HCT116 (cell line): ENCODE data around the gene PHF21A. TPM values are rescaled to one million over a fixed set of nuclear protein-coding genes. Genes with fewer than 3 reads are reported as not detected.
A peak's percentile ranks its signal among the peaks of the same experiment; 100 is the strongest.

Experiments
- ATAC-seq: fragments of 200-7000 bp; cut with Tn5 transposase; 2 replicates; pipeline ENCODE4 v1.9.1; 2020; ENCODE audit warnings: mild to moderate bottlenecking, moderate library complexity
- BruUV-seq: library from RNA; stranded (reverse); fragments of 400-500 nt; replicated peaks from 2 replicates; lab custom pipeline; 2021; lab: Mats Ljungman, UMichigan
- CTCF ChIA-PET: fragments of 300-600 bp; sonication (Branson Sonifier 250); formaldehyde crosslinking; loops from one replicate; lab custom pipeline; 2021; ENCODE audit warnings: antibody characterized with exemption; lab: Charles Lee
- POLR2A ChIA-PET: fragments of 300-600, 350-600 bp; sonication (Branson Sonifier 250); formaldehyde crosslinking; loops from one replicate; lab custom pipeline; 2021; ENCODE audit warnings: antibody characterized with exemption; lab: Charles Lee
- RAD21 ChIA-PET, 2 experiments: fragments of 300-600 bp; sonication (Branson Sonifier 250); formaldehyde crosslinking; loops; one replicate each; lab custom pipeline; 2023; ENCODE audit warnings: low total read pairs in 2 of 2; ENCODE audit not compliant: uncharacterized antibody in 2 of 2, unreplicated experiment in 2 of 2, low non-redundant PET in 1 of 2; lab: Charles Lee
- DNase-seq: peaks from one replicate; pipeline ENCODE4 v3.0.0-alpha.2; 2010; ENCODE audit warnings: low read depth, low spot score
- H2AFZ ChIP-seq: fragments of 200-600 bp; shearing (Covaris generic), sonication (generic); 2 replicates; pipeline ENCODE4 v1.6.1; 2017; ENCODE audit warnings: low read depth, mixed run types, mixed read lengths, antibody characterized with exemption, low read length; ENCODE audit not compliant: poor library complexity, severe bottlenecking
- H3K27ac ChIP-seq: 2 replicates; pipeline ENCODE4 v1.5.1; 2012; ENCODE audit warnings: low read depth, low read length
- H3K27me3 ChIP-seq: fragments of 200-600 bp; sonication (generic); 2 replicates; pipeline ENCODE4 v1.6.1; 2016; ENCODE audit warnings: mixed run types, low read length, mixed read lengths; ENCODE audit not compliant: insufficient read depth
- H3K36me3 ChIP-seq, 2 experiments: fragments of 200-500 bp in 1 of 2; fragments of 200-600 bp in 1 of 2; sonication (Bioruptor generic) in 1 of 2; sonication (generic) in 1 of 2; 2 replicates each; pipeline versions ENCODE4 v1.5.1 to v1.6.1; 2014 to 2016; ENCODE audit warnings: low read length in 2 of 2, inconsistent platforms in 1 of 2, mixed read lengths in 1 of 2, mixed run types in 1 of 2; ENCODE audit not compliant: insufficient read depth in 2 of 2, control insufficient read depth in 1 of 2
- H3K4me1 ChIP-seq, 2 experiments: fragments of 200-600 bp in 1 of 2; sonication (generic) in 1 of 2; 2 replicates each; pipeline versions ENCODE4 v1.5.1 to v1.6.1; 2012 to 2017; ENCODE audit warnings: low read length in 2 of 2, inconsistent platforms in 1 of 2, mild to moderate bottlenecking in 1 of 2, mixed read lengths in 1 of 2, mixed run types in 1 of 2, moderate library complexity in 1 of 2; ENCODE audit not compliant: insufficient read depth in 2 of 2, control insufficient read depth in 1 of 2
- H3K4me2 ChIP-seq: fragments of 200-600 bp; sonication (generic); 2 replicates; pipeline ENCODE4 v1.6.1; 2017; ENCODE audit warnings: mixed run types, low read length, mixed read lengths
- H3K4me3 ChIP-seq, 2 experiments: fragments of 200-600 bp in 1 of 2; sonication (generic) in 1 of 2; replicated peaks in 1 of 2; 2 replicates each; pipeline ENCODE4 v1.5.1; 2011 to 2016; ENCODE audit warnings: low read length in 2 of 2, control low read depth in 1 of 2, low read depth in 1 of 2, mild to moderate bottlenecking in 1 of 2, mixed read lengths in 1 of 2, mixed run types in 1 of 2
- H3K79me2 ChIP-seq: fragments of 200-600 bp; sonication (generic); 2 replicates; pipeline ENCODE4 v1.6.1; 2017; ENCODE audit warnings: mild to moderate bottlenecking, mixed run types, low read length, moderate library complexity, mixed read lengths; ENCODE audit not compliant: insufficient read depth
- H3K9ac ChIP-seq: fragments of 200-600 bp; sonication (generic); 2 replicates; pipeline ENCODE4 v1.6.1; 2016; ENCODE audit warnings: low read length, mixed read lengths
- H3K9me2 ChIP-seq: fragments of 200-600 bp; sonication (generic), shearing (Covaris generic); 2 replicates; pipeline ENCODE4 v1.6.1; 2017; ENCODE audit warnings: mixed run types, mild to moderate bottlenecking, moderate library complexity; ENCODE audit not compliant: insufficient read depth
- H3K9me3 ChIP-seq, 2 experiments: fragments of 200-500 bp in 1 of 2; fragments of 200-600 bp in 1 of 2; sonication (Bioruptor generic) in 1 of 2; sonication (generic) in 1 of 2; 2 replicates each; pipeline ENCODE4 v1.6.1; 2014 to 2017; ENCODE audit warnings: low read length in 2 of 2, mixed read lengths in 2 of 2, inconsistent platforms in 1 of 2, low read depth in 1 of 2, mild to moderate bottlenecking in 1 of 2, mixed run types in 1 of 2, moderate library complexity in 1 of 2; ENCODE audit not compliant: control insufficient read depth in 1 of 2, insufficient read depth in 1 of 2
- H4K20me1 ChIP-seq: fragments of 200-600 bp; sonication (generic), shearing (Covaris generic); 2 replicates; pipeline ENCODE4 v1.6.1; 2017; ENCODE audit warnings: mixed run types, mild to moderate bottlenecking, moderate library complexity; ENCODE audit not compliant: insufficient read depth
- CBX3 ChIP-seq: IDR thresholded peaks from 2 replicates; pipeline ENCODE4 v1.6.1; 2012; ENCODE audit warnings: low read depth
- CEBPB ChIP-seq: IDR thresholded peaks from 2 replicates; pipeline ENCODE4 v1.6.1; 2012; ENCODE audit warnings: low read depth
- EZH2phosphoT487 ChIP-seq: fragments of 200-600 bp; IDR thresholded peaks from 2 replicates; pipeline ENCODE4 v1.6.1; 2018; ENCODE audit warnings: antibody characterized with exemption, borderline replicate concordance
- FOSL1 ChIP-seq: IDR thresholded peaks from 2 replicates; pipeline ENCODE4 v1.6.1; 2012; ENCODE audit warnings: low read depth
- JUND ChIP-seq: IDR thresholded peaks from 2 replicates; pipeline ENCODE4 v1.6.1; 2012
- POLR2A ChIP-seq: IDR thresholded peaks from 2 replicates; pipeline ENCODE4 v1.7.0; 2011; ENCODE audit warnings: borderline replicate concordance; ENCODE audit not compliant: insufficient read depth, insufficient read length; ENCODE audit errors: extremely low read depth
- RAD21 ChIP-seq: IDR thresholded peaks from 2 replicates; pipeline ENCODE4 v1.6.1; 2012; ENCODE audit warnings: low read depth, mild to moderate bottlenecking
- SIN3A ChIP-seq: IDR thresholded peaks from 2 replicates; pipeline ENCODE4 v1.6.1; 2012; ENCODE audit warnings: low read depth
- SP1 ChIP-seq: IDR thresholded peaks from 2 replicates; pipeline ENCODE4 v1.6.1; 2012; ENCODE audit warnings: low read depth
- TCF7L2 ChIP-seq: IDR thresholded peaks from 2 replicates; pipeline ENCODE4 v1.7.0; 2011; ENCODE audit warnings: borderline replicate concordance, inconsistent platforms; ENCODE audit not compliant: insufficient read depth, insufficient read length; ENCODE audit errors: extremely low read depth
- YY1 ChIP-seq: IDR thresholded peaks from 2 replicates; pipeline ENCODE4 v1.6.1; 2011; ENCODE audit warnings: low read length, low read depth, moderate library complexity, mild to moderate bottlenecking; ENCODE audit not compliant: insufficient replicate concordance; ENCODE audit errors: extremely low read depth
- ZNF274 ChIP-seq: fragments of 200-500 bp; sonication (Bioruptor generic); IDR thresholded peaks from 2 replicates; pipeline ENCODE4 v1.6.1; 2014; ENCODE audit warnings: mild to moderate bottlenecking, low read depth, low read length, inconsistent platforms
- intact Hi-C: fragments of 100-400 bp; cut with micrococcal nuclease; formaldehyde crosslinking; loops from 2 replicates; pipeline ENCODE4 v1.10.0; 2022
- total RNA-seq: library from RNA; stranded (reverse); gene quantifications from one replicate; pipeline ENCODE4 v1.2.1, GENCODE V29; 2021; ENCODE audit not compliant: unreplicated experiment
- TF ChIP-seq, protein P1 (sequence below), 3 experiments: fragments of 200-600 bp in 1 of 3; sonication (generic) in 1 of 3; IDR thresholded peaks in 2 of 3; conservative IDR thresholded peaks in 1 of 3; 2 replicates each; pipeline ENCODE4 v1.5.1; 2012 to 2017; ENCODE audit warnings: low read depth in 2 of 3, low read length in 2 of 3, antibody characterized with exemption in 1 of 3, borderline replicate concordance in 1 of 3, control low read depth in 1 of 3, mild to moderate bottlenecking in 1 of 3, mixed read lengths in 1 of 3, mixed run types in 1 of 3, moderate library complexity in 1 of 3; ENCODE audit not compliant: insufficient read depth in 1 of 3
- TF ChIP-seq, protein P2 (sequence below): IDR thresholded peaks from 2 replicates; pipeline ENCODE4 v1.6.1; 2012
- TF ChIP-seq, protein P3 (sequence below): IDR thresholded peaks from 2 replicates; pipeline ENCODE4 v1.6.1; 2012

Gene PHF21A
- total RNA-seq, 1 experiment from 2014 or later = 27.0 TPM

DNA sequence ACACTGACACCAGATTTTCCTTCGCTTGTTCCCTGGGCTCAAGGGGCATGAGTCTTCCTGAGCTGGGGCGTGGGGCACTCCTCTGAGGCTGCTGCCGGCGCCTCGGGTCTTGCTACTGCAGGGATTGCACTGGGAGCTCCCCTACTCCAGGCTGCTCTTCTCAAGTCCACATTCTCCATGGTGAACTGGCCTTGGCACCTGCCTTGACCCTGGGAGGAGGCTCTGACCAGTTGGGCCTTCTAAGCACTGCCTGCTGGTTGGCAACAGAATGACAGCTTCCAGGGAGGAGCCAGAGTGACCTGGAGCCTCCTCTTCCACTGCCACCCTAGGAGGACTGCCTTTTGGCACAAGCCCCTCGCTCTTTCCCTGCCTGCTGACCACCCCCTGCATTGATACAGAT lies 223.7 kb downstream of the PHF21A start:
- ATAC-seq (no peak), DNase-seq (no peak)
- peaks cover 10 to 25% of the 10 kb centered on the region in 2 experiments; a peak in 3 of 4 replicates for H3K4me1 ChIP-seq
- no peak overlapping the region for H3K9ac ChIP-seq
- intact Hi-C loops = no loop called here
- H3K9me3 ChIP-seq = no peaks in the 10 kb centered on the region
- no peak overlapping the region for H3K27ac ChIP-seq
- ChIA-PET RAD21 (no interaction called here), POLR2A (interaction anchor here (1.1 kb wide), 1 partner anchor 86 kb away, joined by 4 read pairs; no protein-coding TSS in a partner anchor), CTCF (no interaction called here)
- no peak overlapping the region for H3K4me2 ChIP-seq
- H3K4me3 ChIP-seq = no peak overlapping the region
- H3K27me3 ChIP-seq = no peaks in the 10 kb centered on the region
- H3K9me2 ChIP-seq = no peaks in the 10 kb centered on the region
- no TSS peak for BruUV-seq
- no peaks in the 10 kb centered on the region for H3K79me2 ChIP-seq
- no peak for TF ChIP-seq SP1
- TF ChIP-seq, protein P1, sequence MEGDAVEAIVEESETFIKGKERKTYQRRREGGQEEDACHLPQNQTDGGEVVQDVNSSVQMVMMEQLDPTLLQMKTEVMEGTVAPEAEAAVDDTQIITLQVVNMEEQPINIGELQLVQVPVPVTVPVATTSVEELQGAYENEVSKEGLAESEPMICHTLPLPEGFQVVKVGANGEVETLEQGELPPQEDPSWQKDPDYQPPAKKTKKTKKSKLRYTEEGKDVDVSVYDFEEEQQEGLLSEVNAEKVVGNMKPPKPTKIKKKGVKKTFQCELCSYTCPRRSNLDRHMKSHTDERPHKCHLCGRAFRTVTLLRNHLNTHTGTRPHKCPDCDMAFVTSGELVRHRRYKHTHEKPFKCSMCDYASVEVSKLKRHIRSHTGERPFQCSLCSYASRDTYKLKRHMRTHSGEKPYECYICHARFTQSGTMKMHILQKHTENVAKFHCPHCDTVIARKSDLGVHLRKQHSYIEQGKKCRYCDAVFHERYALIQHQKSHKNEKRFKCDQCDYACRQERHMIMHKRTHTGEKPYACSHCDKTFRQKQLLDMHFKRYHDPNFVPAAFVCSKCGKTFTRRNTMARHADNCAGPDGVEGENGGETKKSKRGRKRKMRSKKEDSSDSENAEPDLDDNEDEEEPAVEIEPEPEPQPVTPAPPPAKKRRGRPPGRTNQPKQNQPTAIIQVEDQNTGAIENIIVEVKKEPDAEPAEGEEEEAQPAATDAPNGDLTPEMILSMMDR (IDR thresholded peaks at IDR 0.05 in 2 of 3, conservative IDR thresholded peaks at IDR 0.05 in 1 of 3; ENCODE audit: borderline replicate concordance in 1 of 3, insufficient read depth in 1 of 3, low read depth in 2 of 3, low read length in 2 of 3) = 0 out of 6 replicates have a peak, but pooled peaks of 1 of the 3 experiments have one; percentile 12
- H3K36me3 ChIP-seq = no peaks in the 10 kb centered on the region
- H4K20me1 ChIP-seq = no peaks in the 10 kb centered on the region
- no peak overlapping the region for H2AFZ ChIP-seq

DNA sequence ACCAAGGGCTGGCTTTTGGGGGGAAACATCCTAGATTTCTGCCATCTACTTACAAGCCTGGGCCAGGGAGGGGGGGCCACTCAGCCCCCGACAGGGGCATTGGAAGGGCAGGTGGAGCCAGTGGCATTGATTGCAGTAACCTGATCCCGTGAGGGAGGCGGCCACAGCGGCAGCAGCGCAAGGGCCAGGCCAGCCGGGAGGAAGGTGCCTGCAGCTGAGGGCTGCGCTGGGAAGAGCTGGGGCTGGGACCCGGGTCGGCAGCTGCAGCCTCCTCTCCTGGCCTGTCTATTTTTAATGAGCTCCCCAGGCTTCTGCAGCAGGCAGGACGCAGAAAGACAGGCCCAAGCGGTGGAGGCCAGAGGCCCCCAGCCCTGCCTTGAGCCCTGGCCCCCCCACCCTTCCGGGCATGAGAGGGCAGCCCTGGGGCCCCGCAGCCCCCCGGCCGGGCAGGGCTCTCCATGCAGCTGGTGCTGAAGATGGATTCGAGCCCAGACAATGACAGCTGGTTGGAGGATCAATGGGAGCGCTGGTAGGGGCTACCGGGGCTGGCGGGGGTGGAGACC lies 224.8 kb downstream of the PHF21A start:
- Histone ChIP-seq H3K4me2 (no peak overlapping the region), H3K27me3 (no peaks in the 10 kb centered on the region), H3K4me3 (no peak overlapping the region), H3K79me2 (no peaks in the 10 kb centered on the region), H3K9me3 (no peaks in the 10 kb centered on the region), H3K27ac (no peak overlapping the region), H2AFZ (no peak overlapping the region), H3K36me3 (no peaks in the 10 kb centered on the region), H3K4me1 (peaks cover 10 to 25% of the 10 kb centered on the region in 2 experiments; a peak in 3 of 4 replicates), H4K20me1 (no peaks in the 10 kb centered on the region), H3K9ac (no peak overlapping the region), H3K9me2 (no peaks in the 10 kb centered on the region)
- ChIA-PET RAD21 (no interaction called here), CTCF (no interaction called here)
- no peak for DNase-seq
- intact Hi-C loops = no loop called here
- ATAC-seq = no peak
- BruUV-seq = no TSS peak
- TF ChIP-seq FOSL1 (no peak), TCF7L2 (no peak), EZH2phosphoT487 (no peak), SP1 (no peak), ZNF274 (no peak), CEBPB (no peak), SIN3A (no peak), RAD21 (no peak), CBX3 (no peak), YY1 (no peak), POLR2A (no peak), JUND (no peak)
- TF ChIP-seq, protein P2, sequence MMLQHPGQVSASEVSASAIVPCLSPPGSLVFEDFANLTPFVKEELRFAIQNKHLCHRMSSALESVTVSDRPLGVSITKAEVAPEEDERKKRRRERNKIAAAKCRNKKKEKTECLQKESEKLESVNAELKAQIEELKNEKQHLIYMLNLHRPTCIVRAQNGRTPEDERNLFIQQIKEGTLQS = no peak
- TF ChIP-seq, protein P3, sequence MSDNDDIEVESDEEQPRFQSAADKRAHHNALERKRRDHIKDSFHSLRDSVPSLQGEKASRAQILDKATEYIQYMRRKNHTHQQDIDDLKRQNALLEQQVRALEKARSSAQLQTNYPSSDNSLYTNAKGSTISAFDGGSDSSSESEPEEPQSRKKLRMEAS = no peak
- TF ChIP-seq, all 23 proteins: peak for 0
- POLR2A ChIA-PET = no interaction called here
